IMR-90 (cell line): ENCODE data around the gene GPC5.
"Not testable (repeated sequence)": the region's sequence is repeated elsewhere in the genome, so short reads cannot be mapped to it uniquely, and the experiment has no call there.

Source experiments
- BHLHE40 ChIP-seq: fragments of 150-350 bp; IDR thresholded peaks from 2 replicates; pipeline ENCODE4 v1.6.1; 2016; ENCODE audit warnings: mild to moderate bottlenecking, low read depth, low read length
- CEBPB ChIP-seq: IDR thresholded peaks from 2 replicates; pipeline ENCODE4 v1.6.1; 2012; ENCODE audit warnings: low read depth, low read length, improper control_type of control experiment
- CHD1 ChIP-seq: IDR thresholded peaks from 2 replicates; pipeline ENCODE4 v1.6.1; 2012; ENCODE audit warnings: low read depth, low read length, improper control_type of control experiment
- FOS ChIP-seq: fragments of 150-350 bp; IDR thresholded peaks from 2 replicates; pipeline ENCODE4 v1.6.1; 2016; ENCODE audit warnings: low read depth, low read length
- MAFK ChIP-seq: IDR thresholded peaks from 2 replicates; pipeline ENCODE4 v1.6.1; 2012; ENCODE audit warnings: low read depth, low read length, improper control_type of control experiment
- POLR2A ChIP-seq: IDR thresholded peaks from 2 replicates; pipeline ENCODE4 v1.6.1; 2012; ENCODE audit warnings: mild to moderate bottlenecking, low read depth, low read length
- RAD21 ChIP-seq: IDR thresholded peaks from 2 replicates; pipeline ENCODE4 v1.6.1; 2012; ENCODE audit warnings: low read length, improper control_type of control experiment
- RCOR1 ChIP-seq: IDR thresholded peaks from 2 replicates; pipeline ENCODE4 v1.6.1; 2012; ENCODE audit warnings: mild to moderate bottlenecking, low read length, improper control_type of control experiment; ENCODE audit not compliant: insufficient replicate concordance
- RFX5 ChIP-seq: IDR thresholded peaks from 2 replicates; pipeline ENCODE4 v1.8.0; 2012; ENCODE audit warnings: low read depth, mild to moderate bottlenecking, low read length, moderate library complexity
- SMC3 ChIP-seq: fragments of 150-350 bp; IDR thresholded peaks from 2 replicates; pipeline ENCODE4 v1.6.1; 2016; ENCODE audit warnings: low read depth, mild to moderate bottlenecking, antibody characterized with exemption, low read length, moderate library complexity
- TF ChIP-seq, protein P1 (sequence below): conservative IDR thresholded peaks from 2 replicates; pipeline ENCODE4 v1.5.1; 2012; ENCODE audit warnings: mild to moderate bottlenecking, low read depth, low read length, improper control_type of control experiment
- TF ChIP-seq, protein P2 (sequence below): fragments of 150-350 bp; IDR thresholded peaks from 2 replicates; pipeline ENCODE4 v1.6.1; 2017; ENCODE audit warnings: mild to moderate bottlenecking, antibody characterized with exemption, low read length, low read depth
- TF ChIP-seq, protein P3 (sequence below): fragments of 150-350 bp; IDR thresholded peaks from 2 replicates; pipeline ENCODE4 v1.6.1; 2016; ENCODE audit warnings: low read depth, mild to moderate bottlenecking, low read length, moderate library complexity, borderline replicate concordance

DNA sequence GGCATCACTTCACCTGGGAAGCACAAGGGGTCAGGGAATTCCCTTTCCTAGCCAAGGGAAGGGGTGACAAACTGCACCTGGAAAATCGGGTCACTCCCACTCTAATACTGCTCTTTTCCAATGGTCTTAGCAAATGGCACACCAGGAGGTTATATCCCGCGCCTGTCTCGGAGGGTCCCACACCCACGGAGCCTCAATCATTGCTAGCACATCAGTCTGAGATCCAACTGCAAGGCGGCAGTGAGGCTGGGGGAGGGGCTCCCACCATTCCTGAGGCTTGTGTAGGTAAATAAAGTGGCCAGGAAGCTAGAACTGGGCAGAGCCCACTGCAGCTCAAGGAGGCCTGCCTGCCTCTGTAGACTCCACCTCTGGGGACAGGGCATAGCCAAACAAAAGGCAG is 1118.5 kb downstream of the GPC5 start:
- not testable (repeated sequence) for TF ChIP-seq CEBPB, CHD1, RFX5, POLR2A, SMC3, RAD21, FOS, MAFK, BHLHE40, RCOR1
- TF ChIP-seq, protein P1, sequence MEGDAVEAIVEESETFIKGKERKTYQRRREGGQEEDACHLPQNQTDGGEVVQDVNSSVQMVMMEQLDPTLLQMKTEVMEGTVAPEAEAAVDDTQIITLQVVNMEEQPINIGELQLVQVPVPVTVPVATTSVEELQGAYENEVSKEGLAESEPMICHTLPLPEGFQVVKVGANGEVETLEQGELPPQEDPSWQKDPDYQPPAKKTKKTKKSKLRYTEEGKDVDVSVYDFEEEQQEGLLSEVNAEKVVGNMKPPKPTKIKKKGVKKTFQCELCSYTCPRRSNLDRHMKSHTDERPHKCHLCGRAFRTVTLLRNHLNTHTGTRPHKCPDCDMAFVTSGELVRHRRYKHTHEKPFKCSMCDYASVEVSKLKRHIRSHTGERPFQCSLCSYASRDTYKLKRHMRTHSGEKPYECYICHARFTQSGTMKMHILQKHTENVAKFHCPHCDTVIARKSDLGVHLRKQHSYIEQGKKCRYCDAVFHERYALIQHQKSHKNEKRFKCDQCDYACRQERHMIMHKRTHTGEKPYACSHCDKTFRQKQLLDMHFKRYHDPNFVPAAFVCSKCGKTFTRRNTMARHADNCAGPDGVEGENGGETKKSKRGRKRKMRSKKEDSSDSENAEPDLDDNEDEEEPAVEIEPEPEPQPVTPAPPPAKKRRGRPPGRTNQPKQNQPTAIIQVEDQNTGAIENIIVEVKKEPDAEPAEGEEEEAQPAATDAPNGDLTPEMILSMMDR = not testable (repeated sequence)
- TF ChIP-seq, protein P2, sequence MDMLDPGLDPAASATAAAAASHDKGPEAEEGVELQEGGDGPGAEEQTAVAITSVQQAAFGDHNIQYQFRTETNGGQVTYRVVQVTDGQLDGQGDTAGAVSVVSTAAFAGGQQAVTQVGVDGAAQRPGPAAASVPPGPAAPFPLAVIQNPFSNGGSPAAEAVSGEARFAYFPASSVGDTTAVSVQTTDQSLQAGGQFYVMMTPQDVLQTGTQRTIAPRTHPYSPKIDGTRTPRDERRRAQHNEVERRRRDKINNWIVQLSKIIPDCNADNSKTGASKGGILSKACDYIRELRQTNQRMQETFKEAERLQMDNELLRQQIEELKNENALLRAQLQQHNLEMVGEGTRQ = not testable (repeated sequence)
- TF ChIP-seq, protein P3, sequence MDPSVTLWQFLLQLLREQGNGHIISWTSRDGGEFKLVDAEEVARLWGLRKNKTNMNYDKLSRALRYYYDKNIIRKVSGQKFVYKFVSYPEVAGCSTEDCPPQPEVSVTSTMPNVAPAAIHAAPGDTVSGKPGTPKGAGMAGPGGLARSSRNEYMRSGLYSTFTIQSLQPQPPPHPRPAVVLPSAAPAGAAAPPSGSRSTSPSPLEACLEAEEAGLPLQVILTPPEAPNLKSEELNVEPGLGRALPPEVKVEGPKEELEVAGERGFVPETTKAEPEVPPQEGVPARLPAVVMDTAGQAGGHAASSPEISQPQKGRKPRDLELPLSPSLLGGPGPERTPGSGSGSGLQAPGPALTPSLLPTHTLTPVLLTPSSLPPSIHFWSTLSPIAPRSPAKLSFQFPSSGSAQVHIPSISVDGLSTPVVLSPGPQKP = not testable (repeated sequence)
